Measurements from ENCODE around the gene LINC00632. TPM values are rescaled to one million over a fixed set of nuclear protein-coding genes. Genes with fewer than 3 reads are reported as not detected.

Gene LINC00632
- 2.1 and 2.3 TPM in 2 replicates for total RNA-seq

DNA sequence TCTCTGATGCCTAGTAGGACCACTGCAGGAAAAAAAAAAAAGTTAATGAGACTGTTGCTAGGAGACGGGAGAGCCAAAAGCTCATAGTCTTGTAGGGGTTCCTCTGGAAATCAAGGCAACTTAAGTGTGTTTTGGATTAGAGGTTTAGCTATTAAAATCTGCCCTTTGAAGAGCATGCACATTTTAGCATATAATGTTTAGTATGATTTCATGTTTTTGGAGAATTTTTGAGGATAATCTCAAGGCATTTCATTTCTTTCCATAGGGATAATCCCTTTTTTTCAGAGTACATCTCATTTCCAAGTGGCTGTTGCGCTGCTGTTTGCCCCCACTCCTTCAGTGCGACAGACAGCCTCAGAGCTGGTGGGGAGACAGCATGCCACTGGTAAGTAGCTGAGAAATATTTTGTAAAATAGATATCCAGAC, at the start of gene LINC00632:
LINC00632 (plus strand) TSS at position 339 of the 426 bp plus-strand sequence.

Other genes with a start within 250 kb of the LINC00632 start
- gene SOX3, start 204.7 kb upstream of the LINC00632 start, total RNA-seq, result not detected in 2 replicates

All from mammary microvascular endothelial cell (primary cell).